Frontal cortex (tissue), 4 donors: ENCODE data around the gene SRD5A1. TPM values are rescaled to one million over a fixed set of nuclear protein-coding genes. Genes with fewer than 3 reads are reported as not detected.

Source experiments
- DNase-seq, 2 donors: peaks; one replicate each; pipeline ENCODE4 v3.0.0; 2012; ENCODE audit warnings: low spot score in 2 of 2
- FAIRE-seq: peaks from 2 replicates; lab custom pipeline; 2012; peaks lifted over from hg19 to GRCh38; lab: Jason Lieb, UNC
- total RNA-seq: library from RNA; depleted of rRNA; stranded (reverse); fragments of >200 nt; gene quantifications from one replicate; pipeline ENCODE4 v1.2.3, GENCODE V29; 2014
- donor health status: control.
- donor health status: control.
- donor health status: control.

SRD5A1 gene
- total RNA-seq, 1 donor from 2014 or later = 44.0 TPM

DNA sequence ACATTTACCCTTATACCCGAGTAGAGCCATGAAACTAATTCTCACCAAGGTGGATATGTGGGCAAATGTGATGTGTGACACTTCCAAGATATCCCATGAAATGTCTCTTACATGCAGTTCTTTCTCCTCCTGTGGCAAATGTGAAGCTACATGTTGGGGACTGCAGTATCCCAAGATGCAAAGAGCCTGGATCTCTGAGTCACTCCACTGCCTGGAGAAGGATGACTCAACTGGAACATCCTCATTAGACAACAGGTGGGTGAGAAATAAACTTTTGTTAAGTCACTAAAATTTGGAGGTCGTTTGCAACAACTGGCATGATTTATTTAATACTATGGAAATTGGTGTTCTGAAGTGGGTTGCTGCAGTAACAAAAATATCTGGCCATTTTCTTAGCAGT is 43.5 kb downstream of the SRD5A1 start:
- FAIRE-seq (no peak), DNase-seq (no peak)

- FAIRE-seq (no peak), DNase-seq (no peak)
Measured at GRCh38 chr5:6678385-6678784, 45.1 kb downstream of the SRD5A1 start.

GRCh38 chr5:6680922-6681321 is 47.7 kb downstream of the SRD5A1 start:
- FAIRE-seq = no peak
- no peak for DNase-seq

DNA sequence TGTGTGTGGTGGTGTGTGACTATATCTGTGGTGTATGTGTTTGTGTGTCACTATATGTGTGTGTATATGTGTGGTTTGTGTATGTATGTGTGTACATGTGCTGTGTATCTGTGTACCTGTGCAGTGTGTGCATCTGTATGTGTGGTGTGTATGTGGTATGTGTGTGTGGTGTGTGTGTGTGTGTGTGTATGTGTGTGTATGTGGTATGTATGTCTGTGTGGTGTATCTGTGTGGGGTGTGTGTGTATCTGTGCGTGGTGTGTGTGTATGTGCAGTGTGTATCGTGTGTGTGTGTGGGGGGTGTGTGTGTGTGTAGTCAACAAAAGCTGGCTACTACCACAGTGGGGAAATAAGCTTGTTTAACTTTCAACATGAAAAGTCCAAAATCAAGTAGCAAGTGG is 48.4 kb downstream of the SRD5A1 start:
- no peak for FAIRE-seq
- DNase-seq = no peak

- FAIRE-seq = no peak
Measured at GRCh38 chr5:6682239-6682638, 49.0 kb downstream of the SRD5A1 start.

DNA sequence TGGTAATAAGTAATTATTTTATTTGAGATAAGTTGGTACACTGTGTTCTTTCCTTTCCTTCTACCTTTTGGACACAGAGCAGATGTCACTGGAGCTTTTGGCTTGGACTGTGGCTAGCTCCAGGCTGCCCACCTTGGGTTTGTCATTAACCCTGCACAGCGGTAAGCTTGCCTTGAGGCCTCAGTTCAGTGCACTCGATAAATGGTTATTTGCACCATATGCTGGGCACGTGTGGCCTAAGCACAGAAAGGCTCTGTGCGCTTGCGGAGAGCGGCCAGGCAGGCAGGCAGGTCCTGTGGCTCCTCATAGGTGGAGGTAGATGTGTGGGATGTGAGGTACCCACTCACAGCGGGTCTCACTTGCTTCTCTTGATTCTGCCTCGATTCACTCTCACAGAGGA is 50.0 kb downstream of the SRD5A1 start:
- DNase-seq (no peak), FAIRE-seq (no peak)

More at GRCh38 chr5:6682239-6682638, 49.0 kb downstream of the SRD5A1 start:
- no peak for DNase-seq

DNA sequence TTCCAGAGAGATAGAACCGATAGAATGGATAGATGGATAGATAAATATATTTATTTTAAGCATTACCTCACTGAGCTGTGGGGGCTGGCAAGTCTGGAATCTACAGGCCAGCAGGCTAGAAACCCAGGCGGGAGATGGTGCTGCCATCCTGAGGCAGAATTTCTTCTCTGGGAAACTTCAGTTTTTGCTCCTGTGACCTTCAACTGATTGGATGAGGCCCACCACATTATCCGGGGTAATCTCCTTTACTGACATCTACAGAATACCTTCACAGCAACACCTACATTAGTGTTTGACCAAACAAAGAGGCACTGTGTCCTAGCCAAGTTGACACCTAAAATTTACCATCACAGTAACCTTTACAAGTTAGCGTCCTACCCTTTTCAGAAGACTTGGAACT is 50.8 kb downstream of the SRD5A1 start:
- FAIRE-seq = no peak

DNA sequence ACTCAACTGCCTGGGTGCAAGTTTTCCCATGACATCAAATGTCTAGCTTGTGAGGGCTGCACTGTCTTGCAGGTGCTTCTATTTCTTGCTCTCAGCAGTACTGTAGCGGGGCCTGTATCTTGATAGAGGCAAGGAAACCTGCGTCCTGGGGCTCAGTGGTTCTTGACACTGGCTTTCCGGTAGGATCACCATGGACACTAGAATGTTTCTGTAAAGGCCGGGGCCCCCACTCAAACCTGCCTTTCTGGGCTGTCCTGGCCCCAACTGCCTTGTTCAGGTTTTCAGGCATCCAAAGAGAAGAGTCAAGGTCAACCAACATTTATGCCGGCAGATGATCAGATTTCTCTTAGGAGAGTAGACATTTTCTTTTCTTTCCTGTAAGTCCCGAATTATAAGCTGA is 53.3 kb downstream of the SRD5A1 start:
- FAIRE-seq (no peak), DNase-seq (no peak)

More for the DNA sequence above, 50.8 kb downstream of the SRD5A1 start:
- no peak for DNase-seq

GRCh38 chr5:6686915-6687409 is 53.7 kb downstream of the SRD5A1 start:
- DNase-seq (no peak), FAIRE-seq (no peak)

GRCh38 chr5:6687505-6687904 is 54.3 kb downstream of the SRD5A1 start:
- DNase-seq = no peak
- no peak for FAIRE-seq

DNA sequence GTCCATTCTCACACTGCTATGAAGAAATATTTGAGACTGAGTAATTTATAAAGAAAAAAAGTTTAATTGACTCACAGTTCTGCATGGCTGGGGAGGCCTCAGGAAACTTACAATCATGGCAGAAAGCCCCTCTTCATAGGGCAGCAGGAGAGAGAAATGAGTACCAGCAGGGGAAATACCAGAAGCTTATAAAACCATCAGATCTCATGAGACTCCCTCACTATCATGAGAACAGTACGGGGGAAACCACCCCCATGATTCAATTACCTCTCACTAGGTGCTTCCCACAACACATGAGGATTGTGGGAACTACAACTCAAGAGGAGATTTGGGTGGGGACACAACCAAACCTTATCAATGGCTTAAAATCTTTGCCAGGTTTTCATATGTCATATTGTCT is 59.7 kb downstream of the SRD5A1 start:
- no peak for FAIRE-seq
- no peak for DNase-seq

DNA sequence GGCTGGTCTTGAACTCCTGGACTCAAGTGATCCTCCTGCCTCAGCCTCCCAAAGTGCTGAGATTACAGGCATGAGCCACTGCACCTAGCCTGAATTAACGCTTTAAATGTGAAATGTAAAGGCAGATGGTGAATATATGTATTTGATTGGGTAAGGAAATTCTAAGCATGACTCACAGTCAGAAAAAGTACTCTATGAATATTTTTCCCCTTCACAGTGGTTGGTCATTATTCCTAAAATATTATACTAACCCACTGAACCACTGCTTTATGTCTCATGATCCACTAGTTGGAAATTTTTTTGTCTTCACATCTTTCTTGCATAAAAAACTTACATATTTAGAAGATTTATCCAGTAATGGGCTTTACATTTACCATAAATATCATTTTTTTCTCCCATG is 65.5 kb downstream of the SRD5A1 start:
- DNase-seq (no peak), FAIRE-seq (no peak)

DNA sequence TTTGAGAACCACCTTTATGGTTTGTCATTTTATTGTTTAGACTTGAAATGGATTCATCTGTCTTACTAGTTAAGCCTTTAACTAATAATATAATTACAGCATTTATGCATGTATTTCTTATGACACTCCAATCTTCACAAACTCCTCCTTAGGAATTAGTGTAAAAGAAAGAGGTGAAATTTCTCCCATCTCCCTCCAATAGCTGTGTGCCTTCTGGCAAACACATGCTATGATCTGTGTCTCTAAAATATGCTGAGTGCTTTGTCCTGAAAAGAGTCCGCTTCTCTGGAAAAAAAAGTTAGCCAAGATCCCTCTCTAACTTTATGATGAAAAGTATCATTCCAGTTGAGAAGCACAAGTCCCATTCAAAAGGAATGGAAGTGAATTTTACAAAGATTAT is 66.1 kb downstream of the SRD5A1 start:
- DNase-seq = no peak
- no peak for FAIRE-seq

DNA sequence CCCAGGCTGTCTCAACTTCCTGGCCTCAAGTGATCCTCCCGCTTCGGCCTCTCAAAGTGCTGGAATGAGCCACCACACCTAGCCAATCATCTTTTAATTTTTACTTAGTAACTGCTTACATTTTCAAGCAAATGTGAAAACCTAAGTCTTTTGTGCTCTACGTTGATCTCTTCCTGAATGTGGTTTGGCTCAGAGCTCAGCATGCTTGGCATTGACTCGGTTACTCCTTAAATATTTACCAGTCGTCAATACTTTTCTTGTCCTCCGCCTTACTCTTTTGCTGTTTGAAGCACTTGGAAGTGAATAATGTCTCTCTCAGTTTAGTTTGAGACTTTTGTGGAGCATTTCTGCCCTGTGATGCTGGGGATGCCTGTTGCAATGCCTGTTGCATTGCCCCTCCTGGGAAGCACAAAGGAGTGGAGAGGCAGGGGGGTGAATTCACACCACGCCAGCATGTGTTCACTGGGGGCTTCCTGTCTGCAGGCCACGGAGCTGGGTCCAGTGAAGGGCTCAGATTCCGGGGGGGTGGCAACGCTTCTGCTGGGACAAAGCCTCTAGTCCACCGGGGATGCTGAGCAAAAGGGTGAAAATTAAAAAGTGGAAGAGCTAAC is 66.9 kb downstream of the SRD5A1 start:
- no peak for DNase-seq
- FAIRE-seq = no peak

DNA sequence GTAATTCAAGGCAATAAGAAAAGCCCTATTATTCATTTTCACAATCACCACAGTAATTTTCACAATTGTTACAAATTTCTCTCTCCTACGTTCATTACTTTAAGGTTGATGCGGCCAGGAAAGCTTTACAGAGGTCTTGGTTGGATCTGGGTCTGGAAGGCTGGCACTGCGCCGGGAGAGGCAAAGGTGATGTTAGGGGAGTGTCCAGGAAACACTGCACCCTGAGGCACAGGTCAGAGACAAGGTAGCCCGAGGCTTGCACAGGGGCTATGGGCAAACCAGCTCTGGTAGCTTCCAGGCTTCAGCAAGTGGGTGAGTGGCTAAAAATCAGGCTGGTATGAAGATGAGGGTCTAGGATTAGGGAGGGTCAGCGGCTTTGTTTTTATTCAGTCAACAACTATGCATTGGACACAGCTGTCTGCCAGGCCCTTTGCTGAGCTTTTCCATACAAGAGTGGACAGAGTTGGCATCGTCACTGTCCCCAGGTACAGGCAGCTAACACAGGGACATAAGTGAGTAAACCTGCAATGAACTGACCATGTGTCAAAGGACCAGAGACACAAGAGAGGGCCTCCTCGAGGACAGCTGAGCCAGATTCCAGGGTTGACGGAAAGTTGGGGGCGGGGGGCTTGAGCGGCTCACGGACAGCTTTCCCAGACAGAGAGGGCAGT is 67.6 kb downstream of the SRD5A1 start:
- DNase-seq = no peak
- FAIRE-seq = no peak

- FAIRE-seq = no peak
- DNase-seq = no peak
Measured at GRCh38 chr5:6701491-6701890, 68.3 kb downstream of the SRD5A1 start.

DNA sequence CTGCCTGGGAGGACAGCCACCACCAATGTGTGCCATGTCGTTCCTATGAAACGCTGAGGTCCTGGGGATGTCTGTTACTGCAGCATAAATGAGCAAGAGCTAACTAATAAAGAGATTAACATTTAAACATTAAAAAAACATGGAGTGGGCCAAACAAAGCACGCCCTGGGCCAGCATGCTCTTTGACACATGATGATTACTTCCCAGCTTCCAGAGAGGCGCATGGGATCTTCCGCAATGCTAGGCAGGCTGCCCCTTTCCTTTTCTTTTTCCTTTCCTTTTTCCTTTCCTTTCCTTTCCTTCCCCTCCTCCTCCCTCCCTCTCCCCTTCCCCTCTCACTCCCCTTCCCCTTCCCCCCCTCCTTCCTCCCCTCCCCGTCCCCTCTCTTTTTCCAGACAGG is 69.4 kb downstream of the SRD5A1 start:
- FAIRE-seq (no peak), DNase-seq (no peak)

- DNase-seq (no peak), FAIRE-seq (no peak)
Measured at GRCh38 chr5:6703806-6704205, 70.6 kb downstream of the SRD5A1 start.

DNA sequence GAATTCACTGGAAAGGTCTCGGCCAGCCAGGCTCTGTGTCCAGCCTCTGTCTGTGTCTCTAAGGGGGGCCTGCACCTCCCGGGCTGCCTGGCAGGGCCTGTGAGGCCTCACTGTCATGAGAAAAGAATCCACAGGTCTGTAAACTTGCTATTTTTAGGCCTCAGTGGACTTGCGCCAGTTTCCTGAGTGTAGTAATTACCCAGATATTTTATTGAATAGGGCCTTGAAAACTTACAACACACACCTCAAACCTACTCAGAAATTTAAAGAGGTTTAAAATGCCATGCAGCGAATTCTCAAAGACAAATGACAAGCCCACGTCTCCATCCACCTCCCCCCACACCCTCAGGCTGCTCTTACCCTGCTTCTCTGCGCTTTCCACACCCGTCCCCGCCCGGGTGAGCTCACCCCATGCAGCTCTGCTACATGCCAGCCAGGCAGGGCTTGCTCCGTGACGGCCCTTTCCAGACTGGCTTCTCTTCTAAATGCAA is 71.2 kb downstream of the SRD5A1 start:
- FAIRE-seq (no peak), DNase-seq (no peak)

- DNase-seq = no peak
- FAIRE-seq = no peak
Measured at GRCh38 chr5:6705088-6705487, 71.8 kb downstream of the SRD5A1 start.

GRCh38 chr5:6705959-6706358 is 72.7 kb downstream of the SRD5A1 start:
- DNase-seq (no peak), FAIRE-seq (no peak)

GRCh38 chr5:6707852-6708251 is 74.6 kb downstream of the SRD5A1 start:
- FAIRE-seq (no peak), DNase-seq (no peak)
